ENCODE data around the gene MRPS23.
"Not testable (repeated sequence)": the region's sequence is repeated elsewhere in the genome, so short reads cannot be mapped to it uniquely, and the experiment has no call there.

MRPS23 gene

DNA sequence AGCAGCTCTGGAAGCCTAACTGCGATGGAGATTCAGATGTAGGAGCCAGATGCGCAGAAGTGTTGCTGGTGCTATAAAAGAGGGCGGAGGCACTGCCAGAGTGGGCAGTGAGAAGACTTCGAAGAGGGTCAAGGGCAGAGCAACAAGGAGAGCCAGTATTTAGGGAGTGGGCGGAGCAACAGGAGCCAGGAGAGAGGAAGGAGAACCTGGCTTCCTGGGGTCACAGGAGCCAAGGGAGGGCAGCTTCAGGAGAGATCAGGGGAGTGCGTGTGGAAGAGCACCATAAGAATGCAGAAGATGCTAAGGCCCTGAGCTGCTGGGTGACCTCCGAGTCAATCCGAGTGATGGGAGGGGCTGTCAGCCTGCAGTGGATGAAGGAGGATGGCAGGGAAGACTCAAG is 14.4 kb upstream of the MRPS23 start:
- no peak for DNase-seq (ENCODE audit: low read depth in 2 of 2)

DNA sequence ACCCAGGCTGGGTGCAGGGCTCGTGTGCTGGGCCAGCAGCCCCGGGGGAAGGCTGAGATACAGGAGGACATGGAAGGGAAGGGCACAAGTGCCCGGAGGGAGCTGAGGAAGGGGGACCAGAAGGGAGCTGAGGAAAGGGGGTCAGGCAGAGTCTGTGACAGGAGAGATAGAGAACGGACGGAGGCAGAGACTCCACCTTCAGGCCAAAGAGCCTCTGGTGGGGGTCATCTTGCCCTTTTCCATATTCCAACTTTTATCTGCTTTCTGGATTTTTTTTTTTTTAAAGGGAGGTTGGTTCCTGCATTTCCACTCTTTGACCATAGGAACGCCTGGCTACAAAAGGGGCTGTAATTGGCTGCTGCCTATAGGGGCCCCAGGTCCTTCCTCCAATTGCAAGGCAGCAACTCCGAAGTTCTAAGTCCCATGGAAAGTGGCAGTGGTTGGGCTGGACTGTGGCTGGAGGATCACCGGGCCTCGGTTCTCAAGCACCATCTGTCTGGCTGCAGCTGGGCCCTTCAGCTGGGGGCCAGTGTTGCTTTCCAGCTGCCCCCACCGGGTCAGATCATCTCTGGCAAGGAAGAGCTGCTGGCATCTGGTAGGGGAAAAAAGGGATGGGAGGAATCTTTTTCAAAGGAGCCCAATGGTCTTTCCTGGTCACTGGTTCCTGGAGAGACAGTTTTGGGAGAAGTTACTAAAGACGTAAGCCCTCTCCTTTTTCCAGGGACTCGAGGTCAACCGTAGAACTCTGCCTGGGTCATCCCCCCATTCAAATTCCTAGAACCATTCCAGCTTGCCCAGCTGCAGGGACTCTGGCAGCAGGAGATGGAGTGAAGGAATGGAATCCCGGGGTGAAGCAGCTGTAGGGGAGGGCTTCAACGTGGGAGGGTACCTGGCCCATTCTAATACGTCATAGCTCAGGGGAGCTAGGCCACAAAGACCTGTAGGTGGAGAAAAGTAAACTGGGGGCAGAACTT is 13.1 kb upstream of the MRPS23 start:
- DNase-seq (ENCODE audit: low read depth in 2 of 2) = no peak

DNA sequence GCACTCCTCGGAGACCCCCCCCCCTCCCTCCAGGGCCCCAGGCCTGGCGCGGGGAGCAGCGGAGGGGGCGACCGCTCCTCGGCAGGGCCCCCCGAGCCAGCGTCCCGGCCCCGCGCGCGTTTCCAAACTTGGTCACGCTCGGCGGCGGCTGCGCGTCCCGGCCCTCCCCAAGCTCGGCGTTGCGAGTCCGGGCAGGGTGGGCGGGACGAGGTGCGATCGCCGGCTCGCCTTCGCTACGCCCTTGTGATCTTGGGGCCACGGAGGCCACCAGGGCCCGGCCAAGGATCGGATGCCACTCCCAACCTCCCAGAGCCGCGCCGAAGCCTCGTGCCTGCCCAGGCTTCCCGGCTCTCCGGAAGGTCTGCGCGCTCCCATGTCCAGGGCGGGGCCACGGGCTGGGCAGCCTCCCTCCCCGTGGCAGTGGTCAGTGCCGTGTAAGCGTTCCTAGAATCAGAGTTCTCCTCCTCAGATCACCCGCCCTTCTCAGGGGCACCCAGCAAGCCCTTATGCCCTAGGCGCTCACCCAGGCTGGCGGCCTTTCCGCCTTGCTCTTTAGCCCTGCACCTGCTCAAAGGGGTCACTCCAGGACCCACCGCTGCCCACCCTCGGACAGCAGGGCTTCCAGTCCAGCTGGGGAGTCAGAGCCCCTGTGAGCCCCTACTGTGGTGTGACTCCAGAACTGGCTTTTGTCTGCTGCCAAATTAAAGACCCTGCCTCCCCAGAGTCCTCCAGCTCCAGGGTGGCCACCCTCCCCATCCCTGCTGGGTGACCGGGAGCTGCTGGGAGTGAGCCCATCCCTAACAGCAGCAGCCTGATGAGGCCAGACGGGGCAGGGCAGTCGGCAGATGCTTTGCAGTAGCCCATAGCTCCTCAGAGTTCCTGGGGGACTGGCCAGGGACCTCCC is 12.2 kb upstream of the MRPS23 start:
- DNase-seq (ENCODE audit: low read depth in 2 of 2) = no peak

DNA sequence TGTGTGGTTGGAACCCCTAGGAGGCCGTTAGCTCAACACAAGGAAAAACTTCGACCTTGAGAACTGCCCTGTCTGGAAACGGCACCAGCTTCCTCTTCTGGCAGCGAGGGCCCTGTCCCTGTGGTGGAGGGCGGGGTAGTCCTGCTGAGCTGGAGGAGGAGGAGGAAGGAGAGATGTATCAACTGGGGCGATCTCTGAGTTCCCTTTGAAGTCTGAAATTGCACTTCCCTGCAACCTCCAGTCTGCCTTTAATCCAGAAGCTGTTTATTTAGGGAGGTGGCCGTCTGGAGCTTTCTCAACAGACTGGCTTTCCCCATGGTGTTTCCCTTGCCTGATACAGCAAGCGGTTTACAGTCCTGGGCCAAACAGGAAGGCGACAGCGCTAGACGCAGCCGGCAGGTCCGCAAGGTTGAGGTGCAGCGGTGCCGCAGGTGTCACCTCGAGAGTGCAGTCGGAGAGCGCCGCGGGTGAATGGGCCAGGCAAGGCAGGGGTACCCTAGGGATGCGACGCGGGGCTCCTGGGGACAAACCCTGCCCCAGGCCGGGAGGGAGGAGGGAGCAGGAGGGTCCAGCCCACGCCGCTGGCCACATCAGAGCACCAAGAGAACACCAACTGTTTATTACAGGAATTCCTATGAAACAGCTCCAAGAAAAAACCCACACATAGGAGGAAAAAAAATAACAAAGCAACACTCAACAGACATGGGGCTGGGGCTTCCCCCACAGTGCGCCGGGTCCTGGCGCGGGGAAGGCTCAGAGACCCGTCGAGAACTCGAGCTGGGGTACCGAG is 11.4 kb upstream of the MRPS23 start:
- no peak for DNase-seq (ENCODE audit: low read depth in 2 of 2)

DNA sequence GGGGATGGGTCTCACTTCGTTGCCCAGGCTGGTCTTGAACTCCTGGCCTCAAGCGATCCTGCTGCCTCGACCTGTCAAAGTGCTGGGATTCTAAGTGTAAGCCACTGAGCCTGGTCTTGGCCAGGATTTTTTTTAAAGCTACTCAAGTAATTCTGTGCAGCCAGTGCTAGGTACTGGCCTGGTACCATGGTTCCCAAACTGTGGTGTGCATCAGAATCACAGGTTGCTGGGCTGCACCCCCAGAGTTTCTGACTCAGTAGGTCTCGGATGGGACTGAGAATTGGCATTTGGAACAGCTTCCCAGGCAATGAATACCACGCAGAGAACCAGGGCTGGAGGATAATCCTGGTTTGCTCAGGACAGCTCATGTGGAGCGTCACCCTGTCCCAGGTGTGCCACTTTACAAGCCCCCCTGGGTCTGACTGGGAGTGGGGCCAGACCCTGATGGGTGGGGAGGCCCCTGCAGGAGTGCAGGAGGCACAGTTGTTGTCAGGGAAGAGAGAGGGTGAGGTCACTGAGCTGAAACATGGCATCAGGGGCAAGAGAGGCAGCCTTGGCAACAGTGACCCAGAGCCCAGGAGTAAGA is 10.7 kb upstream of the MRPS23 start:
- no peak for DNase-seq (ENCODE audit: low read depth in 2 of 2)

DNA sequence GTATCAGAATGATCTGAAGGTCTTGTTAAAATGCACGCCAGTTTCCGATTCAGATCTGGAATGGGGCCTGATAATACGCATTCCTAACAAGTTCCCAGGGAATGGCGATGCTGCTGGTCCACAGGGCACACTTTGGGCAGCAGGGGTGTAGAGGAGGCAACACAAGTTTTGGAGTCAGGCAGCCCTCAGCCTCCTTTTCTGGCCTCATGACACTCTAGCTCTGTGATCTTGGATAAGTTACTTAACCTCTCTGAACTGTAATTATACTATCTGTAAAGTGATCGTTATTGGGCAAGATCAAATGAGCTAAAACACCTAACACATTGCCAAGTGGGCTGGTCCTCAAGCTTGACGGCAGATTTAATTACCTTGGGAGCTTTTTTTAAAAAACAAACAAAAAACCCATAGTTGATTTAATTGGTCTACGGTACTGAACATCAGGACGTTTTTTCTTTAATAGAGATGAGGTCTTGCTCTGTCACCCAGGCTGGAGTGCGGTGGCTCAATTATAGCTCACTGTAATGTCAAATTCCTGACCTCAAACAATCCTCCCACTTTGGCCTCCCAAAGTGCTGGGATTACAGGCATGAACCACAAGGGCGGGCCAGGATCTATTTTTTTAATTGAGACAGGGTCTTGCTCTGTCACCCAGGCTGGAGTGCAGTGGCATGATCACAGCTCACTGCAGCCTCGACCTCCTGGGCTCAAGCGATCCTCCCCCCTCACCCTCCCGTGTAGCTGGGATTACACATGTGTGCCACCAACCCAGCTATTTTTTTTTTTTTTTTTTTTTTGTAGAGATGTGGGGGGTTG is 10.0 kb upstream of the MRPS23 start:
- no peak for DNase-seq (ENCODE audit: low read depth in 2 of 2)

DNA sequence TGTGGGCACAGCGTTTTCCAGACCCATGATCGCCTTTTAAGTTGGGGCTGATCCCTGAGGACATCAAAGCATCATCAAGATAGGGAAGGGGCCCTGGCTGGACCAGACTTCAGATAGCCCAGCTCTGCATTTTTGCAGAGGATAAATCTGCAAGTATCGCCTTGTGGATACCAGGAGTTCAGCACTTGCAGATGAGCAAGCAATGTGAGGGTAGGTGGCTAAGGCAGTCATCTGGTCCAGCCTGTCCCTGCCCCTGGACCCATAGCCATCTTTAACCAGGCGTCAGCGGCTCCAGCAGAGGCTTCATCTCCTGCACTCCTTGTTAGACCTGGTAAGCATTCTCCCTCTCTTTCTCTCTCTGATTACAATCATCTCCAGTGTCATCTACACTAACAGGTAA is 9.0 kb upstream of the MRPS23 start:
- no peak for DNase-seq (ENCODE audit: low read depth in 2 of 2)

DNA sequence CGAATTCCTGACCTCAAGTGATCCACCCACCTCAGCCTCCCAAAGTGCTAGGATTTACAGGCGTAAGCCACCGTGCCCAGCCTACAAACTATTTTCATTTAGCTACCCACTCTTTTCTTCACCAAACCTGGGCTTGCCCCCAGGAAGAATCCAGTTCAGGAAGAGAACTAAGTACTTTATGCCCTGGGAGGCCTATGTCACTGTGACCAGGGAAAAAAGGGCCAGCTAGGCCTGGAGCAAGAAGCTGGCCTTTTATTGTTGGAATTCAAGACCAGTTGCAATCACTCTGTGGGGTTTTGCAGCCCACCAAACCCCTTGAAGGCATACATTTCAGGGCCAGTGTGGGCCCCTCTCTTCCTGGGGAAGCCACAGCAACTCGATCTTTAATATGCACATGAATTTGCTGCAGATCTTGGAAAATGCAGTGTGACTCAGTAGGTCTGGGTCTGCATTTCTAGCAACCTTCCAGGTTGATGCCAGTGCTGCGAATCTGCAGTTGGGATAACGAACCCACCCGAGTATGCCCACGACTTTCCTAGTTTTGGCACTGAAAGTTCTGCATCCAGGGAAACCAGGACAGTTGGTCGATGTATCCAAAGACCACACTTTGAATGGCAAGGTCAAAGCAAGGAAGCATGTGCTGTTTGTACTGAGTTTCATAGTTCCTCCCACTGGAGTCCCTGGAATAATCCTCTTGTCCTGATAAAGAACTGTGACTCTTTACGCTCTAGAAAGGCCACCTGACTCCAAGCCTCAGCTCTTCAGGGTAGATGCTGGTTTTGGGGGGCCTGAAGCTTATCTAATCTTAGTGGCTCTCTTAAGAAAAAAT is 7.2 kb upstream of the MRPS23 start:
- DNase-seq (ENCODE audit: low read depth in 2 of 2) = no peak

DNA sequence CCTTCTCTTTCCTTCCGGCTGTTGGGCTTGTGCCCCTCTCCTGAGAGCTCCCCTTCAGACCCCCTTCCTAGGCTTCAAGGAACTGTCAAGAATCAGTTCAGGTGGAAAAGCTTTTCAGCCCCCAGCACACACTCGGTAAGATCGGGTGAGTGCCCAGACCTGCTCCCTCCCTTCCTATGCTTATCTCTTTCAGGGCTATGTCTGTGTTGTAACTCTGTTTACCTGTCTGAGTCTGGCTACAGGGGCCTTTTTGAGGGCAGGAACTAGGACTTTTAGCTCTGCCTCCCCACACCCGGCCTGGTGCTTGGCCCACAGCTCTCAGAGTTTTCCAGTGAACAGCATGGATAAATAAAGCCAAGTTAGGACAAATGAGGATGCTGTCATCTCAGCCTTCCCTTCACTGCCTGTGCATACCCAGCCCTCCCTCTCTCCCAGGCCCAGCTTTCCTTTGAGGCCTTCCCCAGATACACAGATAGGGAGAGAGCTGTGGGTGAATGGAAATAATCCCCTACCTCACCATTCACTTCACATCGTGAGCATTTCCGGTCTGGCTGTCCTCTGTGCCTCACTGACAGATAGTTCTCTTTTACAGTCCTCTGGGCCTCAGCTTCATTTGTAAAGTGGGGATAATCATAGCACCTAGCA is 5.7 kb upstream of the MRPS23 start:
- DNase-seq (ENCODE audit: low read depth in 2 of 2) = no peak

DNA sequence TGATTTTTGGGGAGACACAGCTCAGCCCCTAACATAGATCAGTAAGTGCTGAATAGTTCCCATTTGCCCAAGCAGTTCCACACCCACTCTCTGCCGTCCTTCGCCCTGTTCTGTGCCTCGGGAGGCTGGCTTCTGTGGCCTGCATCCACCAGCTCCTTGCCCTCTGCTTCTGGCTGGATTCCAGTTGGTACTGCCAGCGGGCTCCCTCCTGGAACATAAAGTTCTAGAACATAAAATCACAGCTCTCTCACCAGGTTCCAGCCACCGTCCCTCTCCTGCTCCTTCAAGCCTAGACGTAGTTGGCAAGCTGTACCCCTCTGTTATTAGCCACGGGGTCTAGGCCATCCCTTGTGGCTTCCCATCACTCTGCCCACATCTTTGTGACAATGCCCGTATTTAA is 3.9 kb upstream of the MRPS23 start:
- no peak for DNase-seq (ENCODE audit: low read depth in 2 of 2)

DNA sequence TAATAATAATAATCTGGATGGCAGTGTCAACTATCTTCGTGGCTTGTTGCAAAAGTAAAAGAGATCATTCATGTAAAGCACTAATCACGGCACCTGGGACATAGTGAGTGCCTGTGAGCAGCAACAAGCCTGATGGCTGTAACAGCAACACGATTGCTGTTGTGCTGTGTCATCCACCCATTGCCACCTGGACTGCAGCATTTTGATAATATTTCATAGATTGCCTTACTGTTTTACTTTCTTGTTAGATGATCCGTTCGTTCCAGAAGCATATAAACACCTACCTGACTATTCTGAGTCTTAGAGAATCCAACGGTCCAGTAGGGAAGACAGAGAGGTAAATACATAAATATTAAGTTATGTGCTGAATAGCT is 3.1 kb upstream of the MRPS23 start:
- DNase-seq (ENCODE audit: low read depth in 2 of 2) = no peak

DNA sequence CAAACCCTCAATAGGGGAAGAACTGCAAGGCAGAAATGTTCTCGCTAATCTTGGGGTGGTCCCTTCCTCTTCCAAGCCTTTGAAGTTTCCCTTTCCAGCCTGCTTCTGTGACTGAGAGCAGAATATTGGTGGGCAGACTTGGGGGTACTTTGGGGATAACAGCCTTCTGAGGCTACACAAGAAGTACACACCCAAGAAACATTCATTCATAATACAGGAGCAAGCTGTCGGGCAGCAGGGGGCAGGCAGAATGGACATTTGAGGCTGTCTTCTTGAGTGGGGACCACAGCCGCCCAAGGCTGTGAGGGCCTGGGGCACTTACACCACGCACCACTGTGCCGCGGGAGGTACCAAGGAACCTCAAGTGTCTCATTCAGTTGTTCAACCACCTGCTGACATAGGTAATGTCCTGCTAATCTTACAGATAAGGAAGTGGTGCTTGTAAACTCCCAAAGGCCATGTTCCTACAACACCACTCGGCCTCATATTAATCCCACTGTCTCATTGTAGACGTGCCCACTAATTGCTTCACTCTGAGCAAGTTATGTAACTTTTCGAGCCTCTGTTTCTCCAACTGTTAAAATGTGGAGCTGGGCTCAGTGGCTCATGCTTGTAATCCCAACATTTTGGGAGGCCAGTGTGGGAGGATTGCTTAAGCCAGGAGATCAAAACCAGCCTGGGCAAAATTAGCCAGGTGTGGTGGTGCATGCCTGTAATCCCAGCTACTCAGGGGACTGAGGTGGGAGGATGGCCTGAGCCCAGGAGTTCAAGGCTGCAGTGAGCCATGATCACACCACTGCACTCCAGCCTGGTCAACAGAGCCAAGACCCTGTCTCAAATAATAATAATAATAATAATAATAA is 2.5 kb upstream of the MRPS23 start:
- DNase-seq (ENCODE audit: low read depth in 2 of 2) = no peak

DNA sequence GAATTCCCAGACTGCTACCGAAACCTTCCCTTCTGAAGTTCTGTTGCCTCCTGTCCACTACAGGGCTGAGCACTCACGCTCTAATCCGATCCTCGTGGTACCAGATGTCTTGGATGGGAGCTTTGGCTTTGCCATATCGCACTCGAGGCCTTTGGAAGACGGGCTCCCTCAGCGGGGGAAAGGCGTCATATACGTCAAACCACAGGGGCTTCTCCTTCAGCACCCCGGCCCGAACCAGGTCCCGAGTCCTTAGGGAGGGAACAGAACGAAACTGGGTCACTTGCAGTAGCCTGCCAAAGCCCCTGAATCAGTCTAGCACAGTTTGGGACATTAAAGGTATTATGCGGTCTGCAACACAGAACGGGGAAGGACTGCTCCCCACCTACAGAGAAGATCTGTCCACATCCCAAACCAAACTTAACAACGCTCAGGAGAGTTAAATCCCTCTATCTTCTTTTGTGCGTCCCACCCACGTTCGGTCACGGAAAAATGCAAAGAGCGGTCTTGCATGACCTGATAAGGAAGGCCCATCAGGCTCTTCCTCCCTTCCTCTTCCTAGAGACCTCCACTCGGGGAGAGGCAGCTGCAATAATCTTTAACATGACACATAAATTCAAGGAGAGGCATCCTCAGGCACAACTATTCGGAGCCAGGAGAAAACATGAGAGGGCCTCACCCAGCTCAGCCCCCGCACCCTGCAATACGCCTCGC is 526 bp downstream of the MRPS23 start:
- DNase-seq (ENCODE audit: low read depth in 2 of 2) = no peak

DNA sequence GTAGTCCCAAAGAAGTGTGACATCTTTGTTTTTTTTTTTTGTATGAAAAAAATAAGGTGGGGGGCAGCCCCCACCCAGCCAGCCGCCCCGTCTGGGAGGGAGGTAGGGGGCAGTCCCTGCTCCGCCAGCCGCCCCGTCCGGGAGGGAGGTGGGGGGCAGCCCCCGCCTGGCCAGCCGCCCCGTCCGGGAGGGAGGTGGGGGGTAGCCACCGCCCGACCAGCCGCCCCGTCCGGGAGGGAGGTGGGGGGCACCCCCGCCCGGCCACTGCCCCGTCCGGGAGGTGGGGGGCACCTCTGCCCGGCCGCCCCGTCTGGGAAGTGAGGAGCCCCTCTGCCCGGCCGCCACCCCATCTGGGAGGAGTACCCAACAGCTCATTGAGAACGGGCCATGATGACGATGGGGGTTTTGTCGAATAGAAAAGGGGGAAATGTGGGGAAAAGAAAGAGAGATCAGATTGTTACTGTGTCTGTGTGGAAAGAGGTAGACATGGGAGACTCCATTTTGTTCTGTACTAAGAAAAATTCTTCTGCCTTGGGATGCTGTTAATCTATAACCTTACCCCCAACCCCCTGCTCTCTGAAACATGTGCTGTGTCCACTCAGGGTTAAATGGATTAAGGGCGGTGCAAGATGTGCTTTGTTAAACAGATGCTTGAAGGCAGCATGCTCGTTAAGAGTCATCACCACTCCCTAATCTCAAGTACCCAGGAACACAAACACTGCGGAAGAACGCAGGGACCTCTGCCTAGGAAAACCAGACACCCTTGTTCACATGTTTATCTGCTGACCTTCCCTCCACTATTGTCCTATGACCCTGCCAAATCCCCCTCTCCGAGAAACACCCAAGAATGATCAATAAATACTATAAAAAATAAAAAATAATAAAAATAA is 3.5 kb downstream of the MRPS23 start:
- DNase-seq (ENCODE audit: low read depth in 2 of 2) = not testable (repeated sequence)

DNA sequence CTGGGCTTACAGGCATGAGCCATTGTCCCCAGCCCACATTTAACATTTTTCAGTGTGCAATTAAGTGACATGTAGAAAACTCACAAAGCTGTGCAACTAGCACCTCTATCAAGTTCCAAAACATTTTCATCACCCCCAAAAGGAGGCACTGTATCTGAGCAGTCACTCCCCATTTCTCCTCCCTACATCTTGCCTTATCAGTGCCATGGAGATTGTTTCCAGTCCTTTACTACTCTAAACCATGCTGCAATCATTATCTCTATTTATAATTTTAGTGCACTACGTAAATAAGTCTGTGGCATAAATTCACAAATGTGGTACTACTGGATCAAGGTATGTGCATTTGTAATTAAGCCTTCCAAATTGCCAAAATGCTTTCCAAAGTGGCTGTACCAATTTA is 7.6 kb downstream of the MRPS23 start:
- no peak for DNase-seq (ENCODE audit: low read depth in 2 of 2)

DNA sequence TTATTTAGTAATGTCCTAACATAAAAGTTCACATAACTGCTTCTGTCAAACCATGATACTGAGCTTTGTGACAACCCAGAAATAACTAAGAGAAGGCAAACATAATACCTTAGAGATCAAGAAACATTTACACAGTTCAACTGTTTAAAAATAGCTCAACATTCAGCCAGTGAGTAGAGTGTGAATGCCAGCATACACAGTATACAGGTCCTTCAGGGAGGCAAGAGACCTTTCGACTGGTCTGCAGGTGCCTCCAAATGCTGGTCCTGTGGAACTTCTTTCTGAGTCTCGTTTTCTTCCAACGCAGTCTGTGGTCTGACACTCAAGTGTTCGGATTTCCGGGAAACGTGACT is 10.3 kb downstream of the MRPS23 start:
- DNase-seq (ENCODE audit: low read depth in 2 of 2) = no peak
